Activated T-helper 2 cell treated with anti-CD3 and anti-CD28 coated beads, Interferon-gamma antibody, Interleukin-2, Interleukin-4, amounts not matched to agents 10 μg/mL and 5 μg/mL and 100 μg/mL, durations not matched to agents 14 hours and 24 hours and 36 hours (primary cell): ENCODE results near the gene TAAR6. TPM values are rescaled to one million over a fixed set of nuclear protein-coding genes. Genes with fewer than 3 reads are reported as not detected.
"Not testable (repeated sequence)": the region's sequence is repeated elsewhere in the genome, so short reads cannot be mapped to it uniquely, and the experiment has no call there.

ENCODE experiments used
- DNase-seq: peaks from one replicate; pipeline ENCODE4 v3.0.0; 2021; ENCODE audit warnings: low spot score
- H3K27ac Mint-ChIP-seq: one replicate; pipeline ENCODE4 v1.8.0; 2021; ENCODE audit warnings: mixed read lengths
- H3K27me3 Mint-ChIP-seq: one replicate; pipeline ENCODE4 v1.8.0; 2021; ENCODE audit warnings: low read depth, mixed read lengths
- H3K36me3 Mint-ChIP-seq: one replicate; pipeline ENCODE4 v1.8.0; 2021; ENCODE audit warnings: low read depth, mixed read lengths
- H3K4me1 Mint-ChIP-seq: one replicate; pipeline ENCODE4 v1.8.0; 2021; ENCODE audit warnings: low read depth, mixed read lengths
- H3K4me3 Mint-ChIP-seq: one replicate; pipeline ENCODE4 v1.8.0; 2021; ENCODE audit warnings: low read depth, mild to moderate bottlenecking, moderate library complexity, mixed read lengths
- H3K9me3 Mint-ChIP-seq: one replicate; pipeline ENCODE4 v1.8.0; 2021; ENCODE audit warnings: mixed read lengths
- intact Hi-C: fragments of 100-400 bp; cut with micrococcal nuclease; formaldehyde crosslinking; loops from one replicate; pipeline ENCODE4 v1.15.1; 2023
- total RNA-seq: library from RNA; stranded (reverse); gene quantifications from 2 replicates; pipeline ENCODE4 v1.2.3, GENCODE V29; 2022

TAAR6 gene, protein sequence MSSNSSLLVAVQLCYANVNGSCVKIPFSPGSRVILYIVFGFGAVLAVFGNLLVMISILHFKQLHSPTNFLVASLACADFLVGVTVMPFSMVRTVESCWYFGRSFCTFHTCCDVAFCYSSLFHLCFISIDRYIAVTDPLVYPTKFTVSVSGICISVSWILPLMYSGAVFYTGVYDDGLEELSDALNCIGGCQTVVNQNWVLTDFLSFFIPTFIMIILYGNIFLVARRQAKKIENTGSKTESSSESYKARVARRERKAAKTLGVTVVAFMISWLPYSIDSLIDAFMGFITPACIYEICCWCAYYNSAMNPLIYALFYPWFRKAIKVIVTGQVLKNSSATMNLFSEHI
- total RNA-seq: not detected in 2 replicates

DNA sequence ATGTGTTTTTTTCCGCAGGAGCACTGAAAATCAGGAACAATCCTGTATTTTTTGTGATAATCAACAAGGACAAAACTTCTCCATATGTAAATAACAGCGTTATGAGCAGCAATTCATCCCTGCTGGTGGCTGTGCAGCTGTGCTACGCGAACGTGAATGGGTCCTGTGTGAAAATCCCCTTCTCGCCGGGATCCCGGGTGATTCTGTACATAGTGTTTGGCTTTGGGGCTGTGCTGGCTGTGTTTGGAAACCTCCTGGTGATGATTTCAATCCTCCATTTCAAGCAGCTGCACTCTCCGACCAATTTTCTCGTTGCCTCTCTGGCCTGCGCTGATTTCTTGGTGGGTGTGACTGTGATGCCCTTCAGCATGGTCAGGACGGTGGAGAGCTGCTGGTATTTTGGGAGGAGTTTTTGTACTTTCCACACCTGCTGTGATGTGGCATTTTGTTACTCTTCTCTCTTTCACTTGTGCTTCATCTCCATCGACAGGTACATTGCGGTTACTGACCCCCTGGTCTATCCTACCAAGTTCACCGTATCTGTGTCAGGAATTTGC lies at the start of gene TAAR6:
TAAR6 (plus strand) TSS at position 102 of the 557 bp plus-strand sequence; CDS start at position 102, 0 bp downstream.
- no peak within 1 kb of the TSS for H3K4me3 Mint-ChIP-seq
- H3K27me3 Mint-ChIP-seq: peaks cover 23% of the 10 kb centered on the region
- H3K9me3 Mint-ChIP-seq: no peaks in the 10 kb centered on the region
- H3K27ac Mint-ChIP-seq: no peak within 1 kb of the TSS
- DNase-seq: no peak
- H3K36me3 Mint-ChIP-seq: no peaks in the 10 kb centered on the region
- intact Hi-C loops: no loop called here
- H3K4me1 Mint-ChIP-seq: no peaks in the 10 kb centered on the region

- Mint-ChIP-seq H3K27ac (no peak overlapping the region), H3K36me3 (no peaks in the 10 kb centered on the region), H3K27me3 (peaks cover 67% of the 10 kb centered on the region), H3K4me3 (no peak overlapping the region), H3K4me1 (no peaks in the 10 kb centered on the region), H3K9me3 (no peaks in the 10 kb centered on the region)
- DNase-seq: no peak
- intact Hi-C loops: no loop called here
Observed at GRCh38 chr6:132520953-132521352, 49.2 kb upstream of the TAAR6 start.

DNA sequence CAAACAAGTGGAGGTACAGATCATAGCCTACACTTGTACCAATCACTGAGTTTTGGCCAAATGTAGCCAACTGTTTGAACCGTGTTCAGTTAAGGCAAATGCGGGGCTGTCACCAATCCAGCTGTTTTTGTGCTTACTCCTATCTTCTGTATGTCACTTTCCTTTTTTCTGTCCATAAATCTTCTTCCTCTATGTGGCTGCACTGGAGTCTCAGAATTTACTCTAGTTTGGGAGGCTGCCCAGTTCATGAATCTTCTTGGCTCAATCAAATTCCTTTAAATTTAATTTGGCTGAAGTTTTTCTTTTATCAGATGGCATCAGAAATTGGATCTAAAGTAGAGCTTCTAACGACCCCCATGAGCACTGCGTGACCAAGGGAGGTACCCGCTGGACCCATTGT lies 45.5 kb upstream of the TAAR6 start:
- intact Hi-C loops: loop anchor here (5.0 kb wide), 1 partner anchor 298 kb away; no protein-coding TSS in a partner anchor
- H3K4me3 Mint-ChIP-seq: no peak overlapping the region
- H3K4me1 Mint-ChIP-seq: no peaks in the 10 kb centered on the region
- H3K27me3 Mint-ChIP-seq: peaks cover 53% of the 10 kb centered on the region
- no peaks in the 10 kb centered on the region for H3K9me3 Mint-ChIP-seq
- no peaks in the 10 kb centered on the region for H3K36me3 Mint-ChIP-seq
- DNase-seq: no peak
- no peak overlapping the region for H3K27ac Mint-ChIP-seq

DNA sequence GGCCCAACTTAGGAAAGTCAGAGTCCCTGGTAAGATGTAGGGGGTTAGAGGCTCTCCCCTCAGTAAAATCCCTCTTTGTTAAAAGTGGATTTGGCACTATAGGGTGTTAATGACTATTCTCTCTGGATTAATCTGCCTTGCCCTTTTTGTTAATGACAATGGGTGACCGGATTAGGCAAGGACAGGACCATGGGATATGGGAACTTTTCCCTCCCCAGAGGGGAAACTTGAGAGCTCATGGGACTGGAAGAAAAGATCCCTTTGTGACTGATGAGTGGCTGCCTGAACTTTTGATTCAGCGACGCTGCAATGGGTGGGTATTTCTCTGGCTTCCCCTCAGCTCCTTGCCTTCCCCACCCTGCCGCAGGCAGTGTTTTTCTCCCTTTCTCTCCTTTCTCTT lies 44.3 kb upstream of the TAAR6 start:
- Mint-ChIP-seq H3K4me3 (no peak overlapping the region), H3K27me3 (peaks cover 45% of the 10 kb centered on the region), H3K4me1 (no peaks in the 10 kb centered on the region), H3K36me3 (no peaks in the 10 kb centered on the region), H3K27ac (no peak overlapping the region), H3K9me3 (no peaks in the 10 kb centered on the region)
- no peak for DNase-seq
- intact Hi-C loops: loop anchor here (5.0 kb wide), 1 partner anchor 296 kb away; no protein-coding TSS in a partner anchor

DNA sequence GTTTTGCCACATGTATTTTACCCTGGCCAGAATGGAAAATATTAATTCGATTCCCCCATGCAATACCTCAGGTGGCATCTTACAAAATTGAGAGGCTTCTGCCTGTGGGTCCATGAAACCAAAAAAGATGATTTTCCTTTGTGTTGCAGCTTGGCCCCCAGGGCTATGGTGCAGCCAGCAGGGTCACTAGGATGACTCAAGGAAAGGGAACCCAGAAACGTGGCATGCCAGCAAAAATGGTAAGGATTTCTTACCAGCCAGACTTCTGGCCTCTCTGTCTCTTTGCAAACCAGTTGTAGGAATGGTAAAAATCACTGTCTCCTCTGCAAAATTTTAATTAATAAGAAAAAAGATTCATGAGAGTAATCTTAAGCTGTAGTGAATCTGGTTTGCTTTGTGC lies 43.7 kb upstream of the TAAR6 start:
- Mint-ChIP-seq H3K36me3 (no peaks in the 10 kb centered on the region), H3K4me3 (no peak overlapping the region), H3K27ac (no peak overlapping the region), H3K4me1 (no peaks in the 10 kb centered on the region), H3K27me3 (peaks cover 43% of the 10 kb centered on the region), H3K9me3 (no peaks in the 10 kb centered on the region)
- intact Hi-C loops: loop anchor here (5.0 kb wide), 1 partner anchor 296 kb away; no protein-coding TSS in a partner anchor
- DNase-seq: no peak

- H3K9me3 Mint-ChIP-seq: no peaks in the 10 kb centered on the region
- no peak for DNase-seq
- no peak overlapping the region for H3K4me3 Mint-ChIP-seq
- H3K27ac Mint-ChIP-seq: no peak overlapping the region
- intact Hi-C loops: loop anchor here (5.0 kb wide), 1 partner anchor 295 kb away; no protein-coding TSS in a partner anchor
- H3K36me3 Mint-ChIP-seq: no peaks in the 10 kb centered on the region
- peaks cover 39% of the 10 kb centered on the region for H3K27me3 Mint-ChIP-seq
- no peaks in the 10 kb centered on the region for H3K4me1 Mint-ChIP-seq
Observed at GRCh38 chr6:132527791-132528190, 42.3 kb upstream of the TAAR6 start.

DNA sequence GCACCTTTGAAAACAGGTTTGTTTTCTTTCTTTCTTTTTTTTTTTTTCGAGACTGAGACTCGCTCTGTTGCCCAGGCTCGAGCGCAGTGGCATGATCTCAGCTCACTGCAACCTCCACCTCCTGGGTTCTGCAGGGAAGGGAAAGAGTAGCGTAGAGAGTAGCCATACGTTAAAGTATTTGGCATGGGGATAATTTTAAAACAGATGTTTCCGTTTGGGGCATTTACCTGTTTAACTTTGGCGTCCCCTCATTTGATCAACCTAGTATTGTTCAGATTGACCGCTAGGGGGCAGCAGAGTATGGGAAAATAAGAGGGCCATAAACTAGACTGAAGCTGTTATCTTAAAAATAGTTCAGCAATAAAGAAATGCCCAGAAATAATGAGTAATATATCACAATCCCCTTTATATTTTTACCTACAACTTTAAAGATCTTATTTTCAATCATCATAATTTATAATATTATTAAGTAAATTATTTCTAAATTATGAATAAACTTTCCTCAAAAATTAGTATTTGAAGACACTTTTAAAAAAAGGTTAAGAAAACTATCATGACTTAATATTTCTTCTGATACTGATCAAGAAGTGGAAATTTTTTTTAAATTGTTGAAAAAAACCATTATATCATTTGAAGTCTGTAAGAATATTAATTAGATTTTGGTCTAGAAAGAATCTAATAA lies 39.7 kb upstream of the TAAR6 start:
- H3K4me1 Mint-ChIP-seq: no peaks in the 10 kb centered on the region
- H3K4me3 Mint-ChIP-seq: no peak overlapping the region
- intact Hi-C loops: loop anchor here (1.0 kb wide), 2 partner anchors 238 to 269 kb away; no protein-coding TSS in a partner anchor
- no peaks in the 10 kb centered on the region for H3K36me3 Mint-ChIP-seq
- peak; percentile 36 for DNase-seq
- no peak overlapping the region for H3K27ac Mint-ChIP-seq
- H3K27me3 Mint-ChIP-seq: peaks cover 18% of the 10 kb centered on the region
- H3K9me3 Mint-ChIP-seq: no peaks in the 10 kb centered on the region

GRCh38 chr6:132534546-132534945 lies 35.6 kb upstream of the TAAR6 start:
- H3K9me3 Mint-ChIP-seq, H3K4me1 Mint-ChIP-seq, H3K27ac Mint-ChIP-seq, H3K36me3 Mint-ChIP-seq, H3K4me3 Mint-ChIP-seq, DNase-seq, intact Hi-C loops: not testable (repeated sequence)
- peaks cover 26% of the 10 kb centered on the region for H3K27me3 Mint-ChIP-seq

DNA sequence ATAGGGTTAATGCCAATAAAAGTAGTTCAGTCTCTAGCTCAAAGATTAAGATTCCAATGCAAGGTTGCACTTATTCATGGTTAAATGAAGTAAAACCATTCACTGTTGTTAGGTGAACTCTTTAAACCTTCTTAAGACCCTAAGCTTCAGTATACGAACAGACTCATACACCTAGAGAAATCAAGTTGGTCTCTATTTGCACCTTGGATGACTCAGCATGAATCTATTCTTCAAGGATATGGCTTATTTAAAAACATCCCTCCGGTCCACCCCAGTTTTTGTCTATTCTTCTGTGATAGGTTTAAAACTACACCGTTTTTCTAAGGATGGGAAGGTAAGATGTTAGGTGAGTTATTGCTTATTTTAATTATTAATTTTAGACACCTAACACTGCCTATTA lies 33.0 kb upstream of the TAAR6 start:
- Mint-ChIP-seq H3K9me3 (no peaks in the 10 kb centered on the region), H3K4me3 (no peak overlapping the region), H3K27me3 (peaks cover 29% of the 10 kb centered on the region), H3K27ac (no peak overlapping the region), H3K4me1 (no peaks in the 10 kb centered on the region), H3K36me3 (no peaks in the 10 kb centered on the region)
- no peak for DNase-seq
- intact Hi-C loops: no loop called here

DNA sequence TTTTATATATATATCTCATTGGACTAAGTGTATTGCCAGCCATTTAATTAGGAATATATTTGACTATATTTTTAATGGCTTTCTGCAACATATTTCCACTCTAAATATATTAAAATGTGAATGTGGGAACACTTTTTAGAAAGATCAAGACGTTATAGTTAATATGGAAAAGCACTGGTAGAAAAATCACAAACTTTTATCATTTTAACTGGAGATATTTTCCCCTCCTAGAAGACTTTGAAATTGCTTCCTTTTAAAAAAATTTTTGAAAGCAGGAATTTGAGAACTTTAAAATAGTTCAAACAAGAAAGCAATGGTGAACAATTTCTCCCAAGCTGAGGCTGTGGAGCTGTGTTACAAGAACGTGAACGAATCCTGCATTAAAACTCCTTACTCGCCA lies 32.1 kb upstream of the TAAR6 start, which contains the start of gene TAAR9:
TAAR9 (plus strand) TSS at position 301 of the 400 bp plus-strand sequence; CDS start at position 314, 13 bp downstream.
- H3K4me3 Mint-ChIP-seq: no peak within 1 kb of the TSS
- no peaks in the 10 kb centered on the region for H3K9me3 Mint-ChIP-seq
- no peaks in the 10 kb centered on the region for H3K4me1 Mint-ChIP-seq
- no peak for DNase-seq
- no peaks in the 10 kb centered on the region for H3K36me3 Mint-ChIP-seq
- peaks cover 34% of the 10 kb centered on the region for H3K27me3 Mint-ChIP-seq
- intact Hi-C loops: no loop called here
- H3K27ac Mint-ChIP-seq: no peak within 1 kb of the TSS

GRCh38 chr6:132544826-132545225 lies 25.3 kb upstream of the TAAR6 start:
- Mint-ChIP-seq H3K36me3 (no peaks in the 10 kb centered on the region), H3K4me1 (no peaks in the 10 kb centered on the region), H3K27me3 (peaks cover 14% of the 10 kb centered on the region), H3K4me3 (no peak overlapping the region), H3K27ac (no peak overlapping the region), H3K9me3 (no peaks in the 10 kb centered on the region)
- no peak for DNase-seq
- intact Hi-C loops: no loop called here

GRCh38 chr6:132548746-132549463 lies 21.2 kb upstream of the TAAR6 start:
- intact Hi-C loops: no loop called here
- Mint-ChIP-seq H3K36me3 (no peaks in the 10 kb centered on the region), H3K9me3 (no peaks in the 10 kb centered on the region), H3K4me3 (no peak overlapping the region), H3K4me1 (no peaks in the 10 kb centered on the region), H3K27me3 (no peaks in the 10 kb centered on the region), H3K27ac (no peak overlapping the region)
- no peak for DNase-seq
